SK-N-SH (cell line): ENCODE results near the gene PODXL2.

Source experiments
- CHD2 ChIP-seq: fragments of 150-350 bp; IDR thresholded peaks from 2 replicates; pipeline ENCODE4 v1.6.1; 2018; ENCODE audit warnings: low read length; ENCODE audit not compliant: partially characterized antibody
- EP300 ChIP-seq, 2 experiments: IDR thresholded peaks; 2 replicates each; pipeline versions ENCODE4 v1.4.0 to v1.6.1; 2012; ENCODE audit warnings: borderline replicate concordance in 1 of 2, low read depth in 1 of 2, low read length in 1 of 2
- EZH2phosphoT487 ChIP-seq: fragments of 200-600 bp; sonication (generic); IDR thresholded peaks from 2 replicates; pipeline ENCODE4 v1.6.1; 2017; ENCODE audit warnings: low read depth, mixed run types, mild to moderate bottlenecking, antibody characterized with exemption, moderate library complexity, borderline replicate concordance
- FOXM1 ChIP-seq: IDR thresholded peaks from 2 replicates; pipeline ENCODE4 v1.4.0; 2012; ENCODE audit warnings: low read depth, mild to moderate bottlenecking
- POLR2AphosphoS5 ChIP-seq: IDR thresholded peaks from 2 replicates; pipeline ENCODE4 v1.6.1; 2012; ENCODE audit warnings: low read depth, low read length
- REST ChIP-seq: IDR thresholded peaks from 2 replicates; pipeline ENCODE4 v1.6.1; 2012; ENCODE audit warnings: mild to moderate bottlenecking, low read depth, low read length, moderate library complexity
- RXRA ChIP-seq: IDR thresholded peaks from 2 replicates; pipeline ENCODE4 v1.4.0; 2012; ENCODE audit warnings: low read depth, mild to moderate bottlenecking, borderline replicate concordance
- SMC3 ChIP-seq: IDR thresholded peaks from 2 replicates; pipeline ENCODE4 v1.6.1; 2012; ENCODE audit warnings: low read depth, low read length, improper control_type of control experiment
- TAF1 ChIP-seq: IDR thresholded peaks from 2 replicates; pipeline ENCODE4 v1.6.1; 2012; ENCODE audit warnings: low read depth, mild to moderate bottlenecking, low read length, moderate library complexity, borderline replicate concordance
- TF ChIP-seq, protein P1 (sequence below): fragments of 200-600 bp; sonication (generic); IDR thresholded peaks from 2 replicates; pipeline ENCODE4 v1.6.1; 2017; ENCODE audit warnings: antibody characterized with exemption, mild to moderate bottlenecking, moderate library complexity

GRCh38 chr3:127712461-127712860 is 83.5 kb downstream of the PODXL2 start:
- TF ChIP-seq EZH2phosphoT487: no peak
- no peak for TF ChIP-seq CHD2
- TF ChIP-seq, protein P1, sequence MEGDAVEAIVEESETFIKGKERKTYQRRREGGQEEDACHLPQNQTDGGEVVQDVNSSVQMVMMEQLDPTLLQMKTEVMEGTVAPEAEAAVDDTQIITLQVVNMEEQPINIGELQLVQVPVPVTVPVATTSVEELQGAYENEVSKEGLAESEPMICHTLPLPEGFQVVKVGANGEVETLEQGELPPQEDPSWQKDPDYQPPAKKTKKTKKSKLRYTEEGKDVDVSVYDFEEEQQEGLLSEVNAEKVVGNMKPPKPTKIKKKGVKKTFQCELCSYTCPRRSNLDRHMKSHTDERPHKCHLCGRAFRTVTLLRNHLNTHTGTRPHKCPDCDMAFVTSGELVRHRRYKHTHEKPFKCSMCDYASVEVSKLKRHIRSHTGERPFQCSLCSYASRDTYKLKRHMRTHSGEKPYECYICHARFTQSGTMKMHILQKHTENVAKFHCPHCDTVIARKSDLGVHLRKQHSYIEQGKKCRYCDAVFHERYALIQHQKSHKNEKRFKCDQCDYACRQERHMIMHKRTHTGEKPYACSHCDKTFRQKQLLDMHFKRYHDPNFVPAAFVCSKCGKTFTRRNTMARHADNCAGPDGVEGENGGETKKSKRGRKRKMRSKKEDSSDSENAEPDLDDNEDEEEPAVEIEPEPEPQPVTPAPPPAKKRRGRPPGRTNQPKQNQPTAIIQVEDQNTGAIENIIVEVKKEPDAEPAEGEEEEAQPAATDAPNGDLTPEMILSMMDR: no peak
- no peak for TF ChIP-seq EP300 (IDR thresholded peaks at IDR 0.05; ENCODE audit: borderline replicate concordance in 1 of 2, low read depth in 1 of 2, low read length in 1 of 2)
- TF ChIP-seq REST: no peak
- no peak for TF ChIP-seq SMC3
- no peak for TF ChIP-seq POLR2AphosphoS5
- TF ChIP-seq RXRA: no peak
- TF ChIP-seq FOXM1: no peak
- no peak for TF ChIP-seq TAF1
